Astrocyte of the cerebellum (primary cell): ENCODE results near the gene MTMR3.

Experiments
- DNase-seq: peaks from one replicate; pipeline ENCODE4 v3.0.0-alpha.2; 2011; ENCODE audit warnings: low read depth
- H3K4me3 ChIP-seq: 2 replicates; pipeline ENCODE4 v1.5.1; 2011; ENCODE audit warnings: mild to moderate bottlenecking, low read depth, low read length, moderate library complexity
- in situ Hi-C: cut with HindIII; loops from 2 replicates; pipeline ENCODE4 v1.10.0; 2017; ENCODE audit warnings: low sequenced_read_pairs
- TF ChIP-seq, protein P1 (sequence below): IDR thresholded peaks from 2 replicates; pipeline ENCODE4 v1.5.1; 2012; ENCODE audit warnings: low read length, low read depth, moderate library complexity, mild to moderate bottlenecking; ENCODE audit errors: missing control alignments

The MTMR3 gene

DNA sequence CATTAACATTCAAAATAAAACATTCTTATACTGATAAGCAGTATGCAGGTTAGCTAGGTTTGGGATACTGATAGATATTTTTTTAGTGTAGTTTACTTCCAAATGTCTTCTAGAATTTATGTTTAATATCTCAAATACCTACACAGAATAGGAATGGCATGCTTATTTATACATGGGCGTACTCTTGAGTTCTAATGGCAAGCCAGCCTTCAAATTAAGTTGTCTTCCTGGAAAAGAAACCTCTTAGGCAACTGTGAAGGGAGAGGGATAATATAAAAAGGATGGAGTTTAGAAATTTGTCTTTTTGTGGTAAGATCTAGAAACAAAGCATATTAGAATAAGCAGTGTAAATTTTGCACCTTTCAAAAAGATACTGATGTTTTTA lies 65.4 kb downstream of the MTMR3 start:
- no peak for DNase-seq
- TF ChIP-seq, protein P1, sequence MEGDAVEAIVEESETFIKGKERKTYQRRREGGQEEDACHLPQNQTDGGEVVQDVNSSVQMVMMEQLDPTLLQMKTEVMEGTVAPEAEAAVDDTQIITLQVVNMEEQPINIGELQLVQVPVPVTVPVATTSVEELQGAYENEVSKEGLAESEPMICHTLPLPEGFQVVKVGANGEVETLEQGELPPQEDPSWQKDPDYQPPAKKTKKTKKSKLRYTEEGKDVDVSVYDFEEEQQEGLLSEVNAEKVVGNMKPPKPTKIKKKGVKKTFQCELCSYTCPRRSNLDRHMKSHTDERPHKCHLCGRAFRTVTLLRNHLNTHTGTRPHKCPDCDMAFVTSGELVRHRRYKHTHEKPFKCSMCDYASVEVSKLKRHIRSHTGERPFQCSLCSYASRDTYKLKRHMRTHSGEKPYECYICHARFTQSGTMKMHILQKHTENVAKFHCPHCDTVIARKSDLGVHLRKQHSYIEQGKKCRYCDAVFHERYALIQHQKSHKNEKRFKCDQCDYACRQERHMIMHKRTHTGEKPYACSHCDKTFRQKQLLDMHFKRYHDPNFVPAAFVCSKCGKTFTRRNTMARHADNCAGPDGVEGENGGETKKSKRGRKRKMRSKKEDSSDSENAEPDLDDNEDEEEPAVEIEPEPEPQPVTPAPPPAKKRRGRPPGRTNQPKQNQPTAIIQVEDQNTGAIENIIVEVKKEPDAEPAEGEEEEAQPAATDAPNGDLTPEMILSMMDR: no peak
- no peak overlapping the region for H3K4me3 ChIP-seq
- in situ Hi-C loops: no loop called here

DNA sequence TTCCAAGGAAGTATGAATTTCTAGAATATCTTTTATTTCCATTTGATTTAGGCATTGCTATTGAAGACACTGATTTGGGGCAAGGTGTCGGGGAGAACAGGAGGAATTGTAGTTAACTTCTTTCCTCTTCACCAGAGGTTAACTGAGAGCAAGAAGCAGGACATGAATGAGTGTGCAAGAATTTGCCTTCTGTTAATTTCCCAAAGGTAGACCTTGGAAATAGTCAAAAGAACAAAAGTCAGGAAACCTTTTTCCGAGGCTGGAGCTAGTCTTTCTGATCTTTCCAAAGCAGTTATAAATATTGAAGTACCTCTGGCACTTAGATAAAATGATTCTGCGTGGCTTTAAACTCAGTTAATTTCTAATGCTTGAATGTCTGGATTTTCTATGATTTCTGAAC lies 66.9 kb downstream of the MTMR3 start:
- TF ChIP-seq, protein P1: no peak
- in situ Hi-C loops: no loop called here
- no peak overlapping the region for H3K4me3 ChIP-seq
- no peak for DNase-seq

DNA sequence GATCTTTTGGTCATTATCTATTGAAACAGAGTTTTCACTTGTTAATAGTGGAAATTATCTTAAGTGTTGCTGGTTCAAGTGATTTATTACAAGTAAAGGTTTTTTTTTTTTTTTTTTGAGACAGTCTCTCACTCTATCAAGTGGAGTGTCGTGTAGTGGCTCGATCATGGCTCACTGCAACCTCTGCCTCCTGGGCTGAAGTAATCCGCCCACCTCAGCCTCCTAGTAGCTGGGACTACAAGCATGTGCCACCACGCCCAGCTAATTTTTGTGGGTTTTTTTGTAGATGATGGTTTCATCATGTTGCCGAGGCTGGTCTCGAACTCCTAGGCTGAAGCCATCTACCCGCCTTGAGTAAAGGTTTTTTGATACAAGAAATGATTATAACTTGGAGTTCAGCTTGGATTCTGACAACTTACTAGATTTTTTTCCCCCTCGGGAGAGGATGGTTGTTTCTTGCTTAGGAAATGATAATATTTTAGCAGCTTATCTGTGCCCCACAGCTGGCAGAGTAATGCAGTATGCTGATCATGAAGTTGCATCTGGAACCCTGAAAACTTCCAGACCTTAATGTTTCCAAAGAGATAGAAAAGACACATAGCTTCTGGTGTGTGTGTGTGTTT lies 68.9 kb downstream of the MTMR3 start:
- DNase-seq: no peak
- TF ChIP-seq, protein P1: no peak
- in situ Hi-C loops: no loop called here
- no peak overlapping the region for H3K4me3 ChIP-seq

DNA sequence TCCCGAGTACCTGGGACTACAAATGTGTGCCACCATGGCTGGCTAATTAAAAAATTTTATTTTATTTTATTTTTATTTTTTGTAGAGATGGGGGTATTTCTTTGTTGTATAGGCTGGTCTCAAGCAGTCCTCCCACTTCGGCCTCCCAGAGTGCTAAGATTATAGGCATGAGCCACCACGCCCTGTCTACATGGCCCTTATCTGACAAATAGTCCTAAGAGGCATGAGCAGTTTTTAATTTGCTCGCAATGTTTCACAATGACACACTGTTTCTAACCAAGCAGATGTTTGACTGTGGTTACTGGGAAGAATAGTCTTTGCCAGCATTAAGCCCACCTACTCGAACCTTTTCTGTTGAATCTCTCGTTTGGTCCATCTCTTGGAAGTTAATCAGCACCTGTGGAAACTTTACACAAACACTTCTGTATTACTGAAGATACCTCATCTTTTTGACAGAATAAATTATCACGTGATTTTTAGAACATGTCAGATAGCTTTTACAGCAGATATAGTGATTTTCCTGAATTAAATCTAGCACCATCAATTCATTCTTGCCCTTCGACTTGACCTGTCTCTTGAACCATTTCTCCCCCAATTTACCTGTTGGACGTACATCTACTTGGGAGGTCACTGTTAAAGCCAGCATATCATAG lies 71.4 kb downstream of the MTMR3 start:
- H3K4me3 ChIP-seq: no peak overlapping the region
- TF ChIP-seq, protein P1: no peak
- DNase-seq: no peak
- in situ Hi-C loops: no loop called here

DNA sequence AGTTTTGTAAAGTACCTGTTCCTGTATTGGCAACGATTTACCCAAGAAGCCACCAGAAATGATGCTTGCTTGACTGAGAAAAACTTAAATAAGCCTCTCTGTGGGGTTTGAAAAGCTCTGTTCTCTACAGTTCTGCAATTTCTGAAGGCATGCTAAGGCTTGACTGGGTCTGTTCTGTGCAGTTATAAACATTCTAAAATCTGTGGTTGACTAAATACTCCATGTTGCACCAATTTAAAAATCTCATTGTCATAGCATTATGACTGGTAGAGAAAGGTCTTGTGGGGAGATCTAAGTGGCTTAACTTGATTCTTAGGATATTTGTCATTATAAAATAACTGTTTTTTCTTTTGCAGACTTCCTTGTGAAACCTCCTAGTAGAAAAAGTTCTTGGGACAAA lies 73.7 kb downstream of the MTMR3 start:
- in situ Hi-C loops: no loop called here
- TF ChIP-seq, protein P1: no peak
- no peak overlapping the region for H3K4me3 ChIP-seq
- no peak for DNase-seq

DNA sequence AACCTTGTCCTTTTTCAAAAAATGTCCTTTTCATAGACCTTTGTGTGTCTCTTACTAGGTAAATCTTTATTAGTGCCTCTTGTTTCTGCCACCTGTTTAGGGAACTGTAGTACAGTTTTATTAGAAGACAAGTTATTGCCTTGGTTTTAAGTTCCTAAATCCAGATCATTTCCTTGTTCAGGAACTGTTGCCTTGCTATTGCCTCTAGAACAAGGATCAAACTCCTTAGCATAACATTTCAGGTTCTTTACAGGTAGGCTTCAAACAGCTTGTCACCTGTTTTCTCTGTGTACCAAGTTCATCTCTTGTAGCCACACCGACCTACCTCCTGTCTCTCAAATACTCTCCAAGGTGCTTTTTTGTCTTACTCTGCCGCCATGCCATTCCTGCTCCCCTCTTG lies 75.2 kb downstream of the MTMR3 start:
- TF ChIP-seq, protein P1: no peak
- in situ Hi-C loops: no loop called here
- no peak overlapping the region for H3K4me3 ChIP-seq

DNA sequence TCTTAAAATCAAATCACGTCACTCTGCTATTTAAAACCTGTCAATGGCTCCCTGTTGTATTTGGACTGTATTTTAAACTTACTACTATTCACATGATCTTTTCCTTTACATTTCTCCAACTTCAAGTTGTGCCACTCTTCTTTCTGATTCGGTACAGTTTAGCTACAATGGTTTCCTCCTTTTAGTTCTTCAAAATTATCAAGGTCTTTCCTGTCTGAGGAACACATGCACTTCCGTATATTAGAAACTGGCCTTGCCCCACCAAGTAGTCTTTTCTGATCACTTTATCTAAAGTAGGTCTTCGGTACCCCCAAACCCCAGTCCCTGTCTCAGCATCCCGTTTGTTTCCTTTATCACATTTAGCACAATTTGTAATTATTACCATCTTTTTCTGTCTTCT lies 81.8 kb downstream of the MTMR3 start:
- DNase-seq: no peak
- in situ Hi-C loops: no loop called here
- no peak overlapping the region for H3K4me3 ChIP-seq
- TF ChIP-seq, protein P1: no peak

More for the DNA sequence above, 75.2 kb downstream of the MTMR3 start:
- DNase-seq: no peak
